ENCODE results near the gene ADI1.

ADI1 gene

GRCh38 chr2:3529316-3530025, 10.1 kb upstream of the ADI1 start:
- H3K9me3 ChIP-seq (ENCODE audit: insufficient read depth, low read length): peaks cover 6% of the 10 kb centered on the region; the same call in 1 of the 2 replicates
- no peaks in the 10 kb centered on the region for H3K27me3 ChIP-seq (ENCODE audit: low read length)
- TF ChIP-seq CTCF (IDR thresholded peaks at IDR 0.05; ENCODE audit: insufficient read depth, low read length, poor library complexity, severe bottlenecking): no peak
- no peak for TF ChIP-seq EZH2phosphoT487 (conservative IDR thresholded peaks at IDR 0.05; ENCODE audit: low read length)
- no peak overlapping the region for H3K27ac ChIP-seq (ENCODE audit: low read depth, low read length)
- no peaks in the 10 kb centered on the region for H4K20me1 ChIP-seq (ENCODE audit: low read depth, low read length)
- no peaks in the 10 kb centered on the region for H3K36me3 ChIP-seq (ENCODE audit: low read length)
- no peak overlapping the region for H3K4me3 ChIP-seq (ENCODE audit: insufficient read depth, low read length, poor library complexity, severe bottlenecking)
- no peaks in the 10 kb centered on the region for H3K9me2 ChIP-seq (replicated peaks; ENCODE audit: insufficient read depth, low read length)
- H2AFZ ChIP-seq (ENCODE audit: low read depth, low read length, severe bottlenecking): no peak overlapping the region
- H3F3A ChIP-seq (ENCODE audit: insufficient read depth): peaks cover 3% of the 10 kb centered on the region; the same call in 1 of the 2 replicates
- no peak overlapping the region for H3K9ac ChIP-seq (ENCODE audit: low read length)
- H3K4me2 ChIP-seq (ENCODE audit: low read depth, low read length, poor library complexity, severe bottlenecking): no peak overlapping the region
- no peaks in the 10 kb centered on the region for H3K79me2 ChIP-seq (ENCODE audit: insufficient read depth, low read length)

GRCh38 chr2:3527886-3528785, 8.8 kb upstream of the ADI1 start:
- H3K4me2 ChIP-seq (ENCODE audit: low read depth, low read length, poor library complexity, severe bottlenecking): no peak overlapping the region
- no peaks in the 10 kb centered on the region for H3K9me2 ChIP-seq (replicated peaks; ENCODE audit: insufficient read depth, low read length)
- no peaks in the 10 kb centered on the region for H3K27me3 ChIP-seq (ENCODE audit: low read length)
- H3K9me3 ChIP-seq (ENCODE audit: insufficient read depth, low read length): no peaks in the 10 kb centered on the region
- no peak overlapping the region for H3K27ac ChIP-seq (ENCODE audit: low read depth, low read length)
- H3F3A ChIP-seq (ENCODE audit: insufficient read depth): peaks cover 3% of the 10 kb centered on the region; the same call in 1 of the 2 replicates
- H3K9ac ChIP-seq (ENCODE audit: low read length): no peak overlapping the region
- no peaks in the 10 kb centered on the region for H3K79me2 ChIP-seq (ENCODE audit: insufficient read depth, low read length)
- no peak overlapping the region for H3K4me3 ChIP-seq (ENCODE audit: insufficient read depth, low read length, poor library complexity, severe bottlenecking)
- TF ChIP-seq EZH2phosphoT487 (conservative IDR thresholded peaks at IDR 0.05; ENCODE audit: low read length) (no peak), CTCF (IDR thresholded peaks at IDR 0.05; ENCODE audit: insufficient read depth, low read length, poor library complexity, severe bottlenecking) (no peak)
- H3K36me3 ChIP-seq (ENCODE audit: low read length): no peaks in the 10 kb centered on the region
- H2AFZ ChIP-seq (ENCODE audit: low read depth, low read length, severe bottlenecking): no peak overlapping the region
- no peaks in the 10 kb centered on the region for H4K20me1 ChIP-seq (ENCODE audit: low read depth, low read length)

- no peaks in the 10 kb centered on the region for H3K9me2 ChIP-seq (replicated peaks; ENCODE audit: insufficient read depth, low read length)
- H2AFZ ChIP-seq (ENCODE audit: low read depth, low read length, severe bottlenecking): no peak overlapping the region
- no peaks in the 10 kb centered on the region for H3K79me2 ChIP-seq (ENCODE audit: insufficient read depth, low read length)
- no peak for TF ChIP-seq EZH2phosphoT487 (conservative IDR thresholded peaks at IDR 0.05; ENCODE audit: low read length)
- no peak for TF ChIP-seq CTCF (IDR thresholded peaks at IDR 0.05; ENCODE audit: insufficient read depth, low read length, poor library complexity, severe bottlenecking)
- no peaks in the 10 kb centered on the region for H4K20me1 ChIP-seq (ENCODE audit: low read depth, low read length)
- H3F3A ChIP-seq (ENCODE audit: insufficient read depth): peaks cover 3% of the 10 kb centered on the region; the same call in 1 of the 2 replicates
- H3K36me3 ChIP-seq (ENCODE audit: low read length): no peaks in the 10 kb centered on the region
- H3K27ac ChIP-seq (ENCODE audit: low read depth, low read length): no peak overlapping the region
- H3K9ac ChIP-seq (ENCODE audit: low read length): no peak overlapping the region
- no peaks in the 10 kb centered on the region for H3K27me3 ChIP-seq (ENCODE audit: low read length)
- no peak overlapping the region for H3K4me2 ChIP-seq (ENCODE audit: low read depth, low read length, poor library complexity, severe bottlenecking)
- no peak overlapping the region for H3K4me3 ChIP-seq (ENCODE audit: insufficient read depth, low read length, poor library complexity, severe bottlenecking)
- no peaks in the 10 kb centered on the region for H3K9me3 ChIP-seq (ENCODE audit: insufficient read depth, low read length)
Observed at GRCh38 chr2:3526871-3527270, 7.5 kb upstream of the ADI1 start.
